Measurements from ENCODE around the gene GRID1.

GRID1 gene

GRCh38 chr10:86019141-86019540 is 347.5 kb downstream of the GRID1 start:
- Histone ChIP-seq H3K9me2 (ENCODE audit: low read depth, low read length) (no peaks in the 10 kb centered on the region), H3K79me2 (ENCODE audit: insufficient read depth, low read length) (no peaks in the 10 kb centered on the region), H3K4me2 (ENCODE audit: low read length) (no peak overlapping the region), H3F3A (ENCODE audit: insufficient read depth, low read length) (no peaks in the 10 kb centered on the region), H3K4me3 (ENCODE audit: low read depth, low read length, poor library complexity, severe bottlenecking) (no peak overlapping the region), H3K36me3 (ENCODE audit: insufficient read depth, low read length) (no peaks in the 10 kb centered on the region), H3K9ac (ENCODE audit: low read length) (no peak overlapping the region), H4K20me1 (ENCODE audit: insufficient read depth, low read length) (no peaks in the 10 kb centered on the region), H3K9me3 (ENCODE audit: low read length) (no peaks in the 10 kb centered on the region), H3K27me3 (ENCODE audit: insufficient read depth, low read length) (no peaks in the 10 kb centered on the region), H3K4me1 (ENCODE audit: insufficient read depth, low read length, severe bottlenecking) (peaks cover 19% of the 10 kb centered on the region), H2AFZ (ENCODE audit: low read length) (no peak overlapping the region), H3K27ac (ENCODE audit: low read depth, low read length, poor library complexity, severe bottlenecking) (no peak overlapping the region)
- TF ChIP-seq EZH2 (IDR thresholded peaks at IDR 0.05; ENCODE audit: borderline replicate concordance, low read length) (no peak), CTCF (IDR thresholded peaks at IDR 0.05; ENCODE audit: low read length) (no peak)

GRCh38 chr10:86018735-86019058 is 347.9 kb downstream of the GRID1 start:
- TF ChIP-seq EZH2 (IDR thresholded peaks at IDR 0.05; ENCODE audit: borderline replicate concordance, low read length): no peak
- no peak for TF ChIP-seq CTCF (IDR thresholded peaks at IDR 0.05; ENCODE audit: low read length)

GRCh38 chr10:86017841-86018734 is 348.5 kb downstream of the GRID1 start:
- Histone ChIP-seq H3K4me3 (ENCODE audit: low read depth, low read length, poor library complexity, severe bottlenecking) (no peak overlapping the region), H3K4me1 (ENCODE audit: insufficient read depth, low read length, severe bottlenecking) (peaks cover 19% of the 10 kb centered on the region), H3K9me2 (ENCODE audit: low read depth, low read length) (no peaks in the 10 kb centered on the region), H3K27ac (ENCODE audit: low read depth, low read length, poor library complexity, severe bottlenecking) (no peak overlapping the region), H2AFZ (ENCODE audit: low read length) (no peak overlapping the region), H3K9me3 (ENCODE audit: low read length) (no peaks in the 10 kb centered on the region), H3K79me2 (ENCODE audit: insufficient read depth, low read length) (no peaks in the 10 kb centered on the region), H3K9ac (ENCODE audit: low read length) (no peak overlapping the region), H3K4me2 (ENCODE audit: low read length) (no peak overlapping the region; the same call in 1 of the 2 replicates), H4K20me1 (ENCODE audit: insufficient read depth, low read length) (no peaks in the 10 kb centered on the region), H3K27me3 (ENCODE audit: insufficient read depth, low read length) (no peaks in the 10 kb centered on the region), H3F3A (ENCODE audit: insufficient read depth, low read length) (no peaks in the 10 kb centered on the region), H3K36me3 (ENCODE audit: insufficient read depth, low read length) (no peaks in the 10 kb centered on the region)
- TF ChIP-seq EZH2 (IDR thresholded peaks at IDR 0.05; ENCODE audit: borderline replicate concordance, low read length) (no peak), CTCF (IDR thresholded peaks at IDR 0.05; ENCODE audit: low read length) (no peak)

More at GRCh38 chr10:86018735-86019058, 347.9 kb downstream of the GRID1 start:
- Histone ChIP-seq H3K4me2 (ENCODE audit: low read length) (no peak overlapping the region), H3K27me3 (ENCODE audit: insufficient read depth, low read length) (no peaks in the 10 kb centered on the region), H4K20me1 (ENCODE audit: insufficient read depth, low read length) (no peaks in the 10 kb centered on the region), H3K4me3 (ENCODE audit: low read depth, low read length, poor library complexity, severe bottlenecking) (no peak overlapping the region), H3K36me3 (ENCODE audit: insufficient read depth, low read length) (no peaks in the 10 kb centered on the region), H3K79me2 (ENCODE audit: insufficient read depth, low read length) (no peaks in the 10 kb centered on the region), H3K27ac (ENCODE audit: low read depth, low read length, poor library complexity, severe bottlenecking) (no peak overlapping the region), H3K9me3 (ENCODE audit: low read length) (no peaks in the 10 kb centered on the region), H2AFZ (ENCODE audit: low read length) (no peak overlapping the region), H3K9ac (ENCODE audit: low read length) (no peak overlapping the region), H3K4me1 (ENCODE audit: insufficient read depth, low read length, severe bottlenecking) (peaks cover 19% of the 10 kb centered on the region), H3F3A (ENCODE audit: insufficient read depth, low read length) (no peaks in the 10 kb centered on the region), H3K9me2 (ENCODE audit: low read depth, low read length) (no peaks in the 10 kb centered on the region)
